Panc1 (cell line): ENCODE data around the gene PRKAG2.

ENCODE experiments used
- POLR2AphosphoS5 ChIP-seq: IDR thresholded peaks from 2 replicates; pipeline ENCODE4 v1.6.1; 2012; ENCODE audit warnings: mild to moderate bottlenecking, low read depth, low read length, moderate library complexity
- REST ChIP-seq, 2 experiments: IDR thresholded peaks; 2 replicates each; pipeline ENCODE4 v1.6.1; 2011 to 2012; ENCODE audit warnings: low read depth in 2 of 2, control low read depth in 1 of 2, low read length in 1 of 2, mild to moderate bottlenecking in 1 of 2, moderate library complexity in 1 of 2; ENCODE audit not compliant: insufficient read depth in 1 of 2
- SIN3A ChIP-seq: IDR thresholded peaks from 2 replicates; pipeline ENCODE4 v1.6.1; 2012; ENCODE audit warnings: low read depth, mild to moderate bottlenecking, low read length, moderate library complexity, borderline replicate concordance; ENCODE audit not compliant: insufficient read depth
- TCF7L2 ChIP-seq: IDR thresholded peaks from 2 replicates; pipeline ENCODE4 v1.6.1; 2011; ENCODE audit warnings: mild to moderate bottlenecking, low read depth, low read length, inconsistent platforms
- TF ChIP-seq, protein P1 (sequence below): fragments of 450-650 bp; IDR thresholded peaks from 2 replicates; pipeline ENCODE4 v1.5.1; 2017; ENCODE audit warnings: mild to moderate bottlenecking

- TF ChIP-seq, protein P1, sequence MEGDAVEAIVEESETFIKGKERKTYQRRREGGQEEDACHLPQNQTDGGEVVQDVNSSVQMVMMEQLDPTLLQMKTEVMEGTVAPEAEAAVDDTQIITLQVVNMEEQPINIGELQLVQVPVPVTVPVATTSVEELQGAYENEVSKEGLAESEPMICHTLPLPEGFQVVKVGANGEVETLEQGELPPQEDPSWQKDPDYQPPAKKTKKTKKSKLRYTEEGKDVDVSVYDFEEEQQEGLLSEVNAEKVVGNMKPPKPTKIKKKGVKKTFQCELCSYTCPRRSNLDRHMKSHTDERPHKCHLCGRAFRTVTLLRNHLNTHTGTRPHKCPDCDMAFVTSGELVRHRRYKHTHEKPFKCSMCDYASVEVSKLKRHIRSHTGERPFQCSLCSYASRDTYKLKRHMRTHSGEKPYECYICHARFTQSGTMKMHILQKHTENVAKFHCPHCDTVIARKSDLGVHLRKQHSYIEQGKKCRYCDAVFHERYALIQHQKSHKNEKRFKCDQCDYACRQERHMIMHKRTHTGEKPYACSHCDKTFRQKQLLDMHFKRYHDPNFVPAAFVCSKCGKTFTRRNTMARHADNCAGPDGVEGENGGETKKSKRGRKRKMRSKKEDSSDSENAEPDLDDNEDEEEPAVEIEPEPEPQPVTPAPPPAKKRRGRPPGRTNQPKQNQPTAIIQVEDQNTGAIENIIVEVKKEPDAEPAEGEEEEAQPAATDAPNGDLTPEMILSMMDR = no peak
- TF ChIP-seq POLR2AphosphoS5 (no peak), REST (IDR thresholded peaks at IDR 0.05; ENCODE audit: insufficient read depth in 1 of 2, low read depth in 2 of 2, low read length in 1 of 2) (no peak), TCF7L2 (no peak), SIN3A (no peak)
Observed at GRCh38 chr7:151661587-151661986, 215.3 kb downstream of the PRKAG2 start.
